D341Med (cell line): ENCODE data around the gene HS6ST3.

ENCODE experiments used
- DNase-seq: peaks from one replicate; pipeline ENCODE4 v3.0.0; 2012; ENCODE audit warnings: low spot score

The HS6ST3 gene

DNA sequence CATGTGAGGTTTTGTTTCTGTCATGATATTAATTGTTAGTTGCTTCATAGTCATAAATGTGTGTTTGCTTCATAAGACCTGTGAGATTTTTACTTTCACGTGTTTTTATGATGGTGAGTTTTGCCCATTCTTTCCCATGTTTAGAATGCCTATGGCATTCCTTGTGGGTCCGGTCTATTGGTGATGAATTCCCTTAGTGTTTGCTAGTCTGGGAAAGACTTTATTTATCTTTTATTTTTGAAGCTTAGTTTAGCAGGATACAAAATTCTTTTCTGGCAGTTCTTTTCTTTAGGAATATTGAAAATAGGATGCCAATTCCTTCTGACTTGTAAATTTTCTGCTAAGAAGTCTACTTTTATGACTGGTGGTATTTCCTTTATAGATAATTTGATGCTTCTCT is 571.7 kb downstream of the HS6ST3 start:
- no peak for DNase-seq

- no peak for DNase-seq
Measured at GRCh38 chr13:96662036-96662435, 572.1 kb downstream of the HS6ST3 start.

DNA sequence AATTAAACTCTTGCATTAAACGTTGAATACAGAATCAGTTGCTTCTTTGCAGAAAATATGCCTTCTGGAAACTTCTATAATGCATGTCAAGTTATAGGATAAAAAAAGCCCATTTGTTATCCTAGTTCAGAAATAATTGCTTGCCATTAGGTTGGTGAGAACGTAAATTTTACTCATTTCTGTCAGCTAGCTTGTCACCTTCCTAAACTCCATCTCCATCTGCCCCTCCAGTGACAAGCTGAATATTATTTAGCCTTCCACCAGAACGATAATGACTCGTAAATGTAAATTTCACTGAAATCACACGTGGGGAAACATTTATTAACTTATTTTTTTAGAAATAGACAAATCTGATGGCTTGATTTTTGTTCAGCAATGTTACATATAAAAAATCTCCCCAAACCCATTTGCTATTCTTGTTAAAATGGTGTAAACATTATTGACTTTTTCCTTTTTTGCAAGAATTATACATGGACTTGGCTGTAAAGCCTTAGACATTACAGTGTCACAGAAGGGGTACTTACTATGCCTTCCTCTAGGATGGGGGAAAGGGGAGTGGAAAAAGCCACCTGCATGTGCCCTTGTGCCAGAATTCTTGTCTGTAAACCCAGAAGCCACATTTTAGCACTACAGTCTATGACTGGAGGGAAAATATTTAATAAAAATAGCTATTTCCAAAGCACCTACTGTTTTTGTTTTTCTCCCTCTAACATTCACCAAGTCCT is 577.5 kb downstream of the HS6ST3 start:
- no peak for DNase-seq

DNA sequence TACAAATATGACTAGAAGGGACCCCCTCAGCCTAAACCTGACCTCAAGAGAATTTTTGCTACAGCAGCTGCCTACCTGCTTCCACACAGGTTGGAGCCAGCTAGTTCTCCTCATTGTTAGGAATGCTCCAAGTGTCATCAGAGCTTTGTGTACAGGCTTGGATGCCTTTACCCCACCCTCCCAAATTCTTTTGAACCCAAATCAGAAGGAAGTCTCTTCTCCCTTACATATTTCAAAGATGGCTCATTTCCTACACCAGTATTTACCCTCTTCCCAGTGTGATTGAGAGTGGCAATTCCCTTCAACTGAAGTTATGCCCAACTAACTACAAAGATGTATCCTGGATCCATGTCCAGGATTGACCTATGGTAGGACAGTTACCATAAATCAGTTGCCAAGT is 581.2 kb downstream of the HS6ST3 start:
- DNase-seq = no peak

GRCh38 chr13:96672016-96672415 is 582.1 kb downstream of the HS6ST3 start:
- no peak for DNase-seq

GRCh38 chr13:96673825-96674224 is 583.9 kb downstream of the HS6ST3 start:
- no peak for DNase-seq

DNA sequence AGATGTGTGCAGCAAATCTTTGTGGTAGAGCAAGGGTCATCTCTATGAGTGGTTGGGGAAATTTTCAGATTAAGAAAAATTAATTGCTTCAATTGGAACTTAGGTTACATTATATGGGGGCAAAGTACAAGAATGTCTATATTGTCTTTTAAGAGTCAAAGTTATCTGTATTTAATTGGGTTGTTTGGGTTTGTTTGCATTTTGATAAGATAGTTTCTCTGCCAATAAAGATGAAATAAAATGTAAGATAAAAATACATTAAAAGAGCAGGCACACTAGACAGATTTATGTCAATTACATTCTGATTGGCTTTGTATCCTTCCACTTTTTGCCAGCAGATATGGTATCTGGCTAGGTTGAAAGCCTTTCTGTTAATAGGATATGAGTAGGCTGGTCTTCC is 587.1 kb downstream of the HS6ST3 start:
- DNase-seq = no peak

GRCh38 chr13:96678801-96679200 is 588.9 kb downstream of the HS6ST3 start:
- DNase-seq = no peak

DNA sequence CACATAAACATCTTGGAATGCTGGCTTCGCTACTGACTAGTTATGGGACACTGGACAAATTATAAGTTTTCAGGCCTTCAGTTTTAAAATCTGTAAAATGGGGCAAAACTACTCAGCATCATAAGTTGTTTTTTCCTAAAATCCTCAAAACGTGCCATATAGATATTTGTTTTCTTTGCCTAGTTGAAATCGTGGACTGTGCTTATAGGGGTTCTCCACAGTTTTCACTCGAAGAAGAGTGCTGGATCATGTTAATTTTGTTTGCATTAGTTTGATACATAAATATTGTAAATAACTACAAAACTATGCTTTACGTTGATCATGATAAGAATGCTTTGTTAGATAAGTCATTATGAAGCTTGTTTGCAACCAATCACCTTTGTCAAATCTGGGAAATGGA is 591.0 kb downstream of the HS6ST3 start:
- no peak for DNase-seq

- DNase-seq = no peak
Measured at GRCh38 chr13:96681766-96682165, 591.9 kb downstream of the HS6ST3 start.

- DNase-seq = no peak
Measured at GRCh38 chr13:96684469-96684868, 594.6 kb downstream of the HS6ST3 start.

GRCh38 chr13:96684907-96685306 is 595.0 kb downstream of the HS6ST3 start:
- DNase-seq = no peak

DNA sequence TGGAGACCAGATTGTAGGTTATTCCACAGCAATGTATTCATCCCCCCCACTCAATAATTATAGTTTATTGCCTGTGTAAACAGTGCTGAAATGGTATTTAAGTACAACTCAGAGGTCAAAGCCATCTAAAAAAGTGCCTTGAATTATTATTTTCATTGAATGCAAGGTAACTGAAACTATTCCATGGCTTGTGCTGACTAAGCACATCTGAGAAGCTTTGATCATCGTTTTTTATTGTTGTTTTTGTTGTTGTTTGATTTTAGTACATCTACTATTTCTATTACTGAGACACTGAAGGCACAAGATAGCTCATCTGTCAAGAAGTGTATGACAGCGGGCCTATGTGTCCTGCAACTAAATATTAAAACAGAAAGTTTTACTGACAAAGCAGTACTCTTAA is 596.4 kb downstream of the HS6ST3 start:
- DNase-seq = no peak

DNA sequence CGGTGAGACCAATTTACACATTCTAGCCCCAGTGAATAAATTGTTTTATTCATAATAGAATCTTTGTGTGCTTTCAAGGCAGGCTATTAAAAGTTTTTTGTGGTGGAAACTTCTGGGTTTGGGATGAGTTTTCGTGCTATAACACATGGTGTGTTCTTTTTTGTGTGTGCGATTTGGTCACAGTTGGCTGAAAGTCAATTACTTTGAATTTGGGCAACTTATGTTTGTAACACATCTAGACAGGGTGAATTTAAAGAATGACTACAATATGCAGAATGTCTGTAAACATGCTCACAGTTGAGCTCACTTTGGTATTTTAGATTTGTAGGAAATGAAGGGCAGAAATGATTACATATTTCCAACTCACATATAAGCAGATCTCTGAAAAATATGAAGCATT is 597.3 kb downstream of the HS6ST3 start:
- DNase-seq = no peak

GRCh38 chr13:96690998-96691397 is 601.1 kb downstream of the HS6ST3 start:
- no peak for DNase-seq

- DNase-seq = no peak
Measured at GRCh38 chr13:96696389-96696900, 606.5 kb downstream of the HS6ST3 start.

DNA sequence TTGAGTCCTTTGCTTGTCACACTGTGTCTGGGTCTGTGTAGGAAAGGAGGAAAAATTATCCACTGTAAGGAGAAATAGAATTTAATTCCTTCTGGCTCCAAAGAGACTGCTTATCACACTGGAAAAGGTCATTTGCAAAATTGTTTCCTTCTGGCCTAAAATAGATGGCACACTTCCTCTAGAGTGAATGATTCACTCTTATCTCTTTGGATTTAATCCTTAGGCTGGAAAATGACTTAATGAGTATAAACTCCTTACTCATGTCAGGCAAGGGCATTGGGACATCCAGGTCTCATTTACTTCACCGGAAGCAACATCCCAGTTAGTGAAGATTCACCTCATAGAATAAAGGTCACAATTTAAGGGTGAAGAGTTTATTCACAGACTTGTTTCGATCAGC is 610.8 kb downstream of the HS6ST3 start:
- DNase-seq = no peak

- DNase-seq = no peak
Measured at GRCh38 chr13:96707146-96707545, 617.2 kb downstream of the HS6ST3 start.

- no peak for DNase-seq
Measured at GRCh38 chr13:96710166-96710862, 620.4 kb downstream of the HS6ST3 start.

DNA sequence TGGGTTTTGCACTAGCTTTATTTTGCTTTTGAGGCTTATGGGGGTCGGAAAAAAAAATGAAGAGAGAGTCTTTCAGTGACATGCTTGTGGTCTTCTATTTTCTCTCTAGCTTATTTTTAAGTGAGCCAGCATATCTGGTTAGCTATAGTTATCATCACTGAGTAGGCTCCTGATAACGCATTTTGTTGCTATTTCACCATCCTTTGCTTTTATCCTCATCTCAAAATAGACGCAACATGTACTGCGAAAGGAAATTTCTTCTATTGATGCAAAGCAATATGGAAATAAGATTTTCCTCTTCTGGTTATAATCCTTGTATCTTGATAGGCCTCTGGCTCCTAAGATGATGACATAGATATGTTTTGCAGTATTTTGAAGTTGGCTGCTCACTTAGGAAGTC is 630.5 kb downstream of the HS6ST3 start:
- no peak for DNase-seq

DNA sequence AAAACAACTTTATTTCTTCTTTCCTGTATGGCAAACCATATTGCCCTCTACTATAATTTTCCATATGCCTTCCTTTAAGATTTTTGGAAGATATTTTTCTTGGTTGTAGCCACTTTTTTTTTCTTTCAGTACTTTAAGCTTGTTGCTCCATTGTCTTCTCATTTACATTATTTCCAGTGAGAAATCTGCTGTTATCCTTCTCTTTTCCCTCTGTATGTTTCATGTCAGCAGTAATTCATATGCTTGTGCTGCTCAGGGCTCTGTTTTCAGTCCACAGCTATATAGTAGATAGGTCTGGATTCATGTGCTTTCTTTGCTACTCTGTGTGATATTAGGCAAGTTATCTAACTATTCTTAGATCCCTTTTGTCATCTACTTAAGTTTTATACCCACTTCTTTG is 636.7 kb downstream of the HS6ST3 start:
- no peak for DNase-seq

GRCh38 chr13:96728463-96728862 is 638.6 kb downstream of the HS6ST3 start:
- no peak for DNase-seq

- no peak for DNase-seq
Measured at GRCh38 chr13:96730676-96731075, 640.8 kb downstream of the HS6ST3 start.

GRCh38 chr13:96734499-96734898 is 644.6 kb downstream of the HS6ST3 start:
- DNase-seq = no peak
